Sciatic nerve (tissue), 2 donors: ENCODE results near the gene ATXN7L1. TPM values are rescaled to one million over a fixed set of nuclear protein-coding genes. Genes with fewer than 3 reads are reported as not detected.
"Not testable (repeated sequence)": the region's sequence is repeated elsewhere in the genome, so short reads cannot be mapped to it uniquely, and the experiment has no call there.

Experiments used
- ATAC-seq: fragments of 200-7000 bp; cut with Tn5 transposase; one replicate; pipeline ENCODE4 v1.9.1; 2020; ENCODE audit warnings: mild to moderate bottlenecking, moderate library complexity
- DNase-seq: peaks from one replicate; pipeline ENCODE4 v3.0.0-alpha.2; 2020; ENCODE audit warnings: low spot score
- intact Hi-C: fragments of 100-400 bp; cut with DNase I; formaldehyde crosslinking; loops from one replicate; pipeline ENCODE4 v1.14.2; 2022
- total RNA-seq: library from RNA; stranded (reverse); fragmentation: NEBNext Ultra II Directional; extraction: Animal tissue kit (Norgen Biotek cat#: 25700); gene quantifications from one replicate; pipeline ENCODE4 v1.2.1, GENCODE V29; 2021
- donor health status: DM: no; HTN: no; CAD: no.
- donor health status: DM: no; HTN: no; CAD: no.

Gene ATXN7L1
- total RNA-seq, 1 donor from 2014 or later = 22.3 TPM

GRCh38 chr7:105792488-105793370 lies 83.7 kb downstream of the ATXN7L1 start:
- no peak for DNase-seq
- intact Hi-C loops = no loop called here
- ATAC-seq = no peak

GRCh38 chr7:105791926-105792325 lies 84.5 kb downstream of the ATXN7L1 start:
- DNase-seq (no peak), ATAC-seq (no peak)
- intact Hi-C loops = no loop called here

GRCh38 chr7:105790996-105791395 lies 85.4 kb downstream of the ATXN7L1 start:
- ATAC-seq (no peak), DNase-seq (no peak)
- intact Hi-C loops = no loop called here

GRCh38 chr7:105790452-105790851 lies 85.9 kb downstream of the ATXN7L1 start:
- DNase-seq, intact Hi-C loops, ATAC-seq: not testable (repeated sequence)

- intact Hi-C loops = no loop called here
- DNase-seq = no peak
- no peak for ATAC-seq
These were observed 87.5 kb downstream of the ATXN7L1 start for GRCh38 chr7:105788816-105789349.

- intact Hi-C loops = no loop called here
- no peak for ATAC-seq
- DNase-seq = peak; percentile 50
These were observed 88.0 kb downstream of the ATXN7L1 start for GRCh38 chr7:105788356-105788755.

- intact Hi-C loops = no loop called here
- ATAC-seq (no peak), DNase-seq (no peak)
These were observed 88.6 kb downstream of the ATXN7L1 start for GRCh38 chr7:105787793-105788192.

GRCh38 chr7:105786520-105787470 lies 89.6 kb downstream of the ATXN7L1 start:
- intact Hi-C loops = no loop called here
- peak; percentile 27 for DNase-seq
- no peak for ATAC-seq

- DNase-seq = no peak
- intact Hi-C loops = no loop called here
- no peak for ATAC-seq
These were observed 93.9 kb downstream of the ATXN7L1 start for GRCh38 chr7:105782391-105783042.

GRCh38 chr7:105779856-105780780 lies 96.3 kb downstream of the ATXN7L1 start:
- no peak for ATAC-seq
- peak; percentile 13 for DNase-seq
- intact Hi-C loops = no loop called here

- intact Hi-C loops = no loop called here
- ATAC-seq = no peak
- DNase-seq = no peak
These were observed 97.4 kb downstream of the ATXN7L1 start for GRCh38 chr7:105778956-105779355.

GRCh38 chr7:105776986-105777910 lies 99.2 kb downstream of the ATXN7L1 start:
- intact Hi-C loops = no loop called here
- DNase-seq (no peak), ATAC-seq (no peak)

- ATAC-seq (peak; percentile 99), DNase-seq (peak; percentile 76)
- intact Hi-C loops = no loop called here
These were observed 100.2 kb downstream of the ATXN7L1 start for GRCh38 chr7:105776068-105776790.

- peak; percentile 38 for ATAC-seq
- peak; percentile 27 for DNase-seq
- intact Hi-C loops = no loop called here
These were observed 100.8 kb downstream of the ATXN7L1 start for GRCh38 chr7:105775580-105775979.

- no peak for DNase-seq
- intact Hi-C loops = no loop called here
- no peak for ATAC-seq
These were observed 103.4 kb downstream of the ATXN7L1 start for GRCh38 chr7:105773030-105773460.

GRCh38 chr7:105769901-105770628 lies 106.3 kb downstream of the ATXN7L1 start:
- ATAC-seq (peak; percentile 42), DNase-seq (no peak)
- intact Hi-C loops = no loop called here
